OCI-LY3 (cell line): ENCODE data around the gene PRDX3.
"Not testable (repeated sequence)": the region's sequence is repeated elsewhere in the genome, so short reads cannot be mapped to it uniquely, and the experiment has no call there.

Experiments
- EZH2phosphoT487 ChIP-seq: fragments of 200-600 bp; shearing (Covaris generic); IDR thresholded peaks from 2 replicates; pipeline ENCODE4 v1.6.1; 2018; ENCODE audit warnings: antibody characterized with exemption, mixed run types, low read depth
- TF ChIP-seq, protein P1 (sequence below): fragments of 200-600, 300-600 bp; sonication (generic); IDR thresholded peaks from 2 replicates; pipeline ENCODE4 v1.5.1; 2014; ENCODE audit warnings: antibody characterized with exemption, low read length, low read depth

DNA sequence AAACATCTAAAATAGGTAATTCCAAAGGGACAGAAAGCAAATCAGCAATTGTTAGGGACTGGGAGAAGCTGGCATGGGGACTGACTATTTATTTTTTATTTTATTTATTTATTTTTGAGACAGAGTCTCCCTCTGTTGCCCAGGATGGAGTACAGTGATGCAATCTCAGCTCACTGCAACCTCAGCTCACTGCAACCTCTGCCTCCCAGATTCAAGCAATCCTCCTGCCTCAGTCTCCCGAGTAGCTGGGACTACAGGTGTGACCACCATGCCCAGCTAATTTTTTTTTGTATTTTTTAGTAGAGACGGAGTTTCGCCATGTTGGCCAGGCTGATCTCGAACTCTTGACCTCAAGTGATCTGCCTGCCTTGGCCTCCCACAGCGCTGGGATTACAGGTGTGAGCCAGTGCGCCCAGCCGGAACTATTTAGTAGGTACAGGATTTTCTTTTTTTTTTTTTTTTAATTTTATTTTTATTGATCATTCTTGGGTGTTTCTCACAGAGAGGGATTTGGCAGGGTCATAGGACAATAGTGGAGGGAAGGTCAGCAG, 2.3 kb upstream of the PRDX3 start:
- not testable (repeated sequence) for TF ChIP-seq EZH2phosphoT487
- TF ChIP-seq, protein P1, sequence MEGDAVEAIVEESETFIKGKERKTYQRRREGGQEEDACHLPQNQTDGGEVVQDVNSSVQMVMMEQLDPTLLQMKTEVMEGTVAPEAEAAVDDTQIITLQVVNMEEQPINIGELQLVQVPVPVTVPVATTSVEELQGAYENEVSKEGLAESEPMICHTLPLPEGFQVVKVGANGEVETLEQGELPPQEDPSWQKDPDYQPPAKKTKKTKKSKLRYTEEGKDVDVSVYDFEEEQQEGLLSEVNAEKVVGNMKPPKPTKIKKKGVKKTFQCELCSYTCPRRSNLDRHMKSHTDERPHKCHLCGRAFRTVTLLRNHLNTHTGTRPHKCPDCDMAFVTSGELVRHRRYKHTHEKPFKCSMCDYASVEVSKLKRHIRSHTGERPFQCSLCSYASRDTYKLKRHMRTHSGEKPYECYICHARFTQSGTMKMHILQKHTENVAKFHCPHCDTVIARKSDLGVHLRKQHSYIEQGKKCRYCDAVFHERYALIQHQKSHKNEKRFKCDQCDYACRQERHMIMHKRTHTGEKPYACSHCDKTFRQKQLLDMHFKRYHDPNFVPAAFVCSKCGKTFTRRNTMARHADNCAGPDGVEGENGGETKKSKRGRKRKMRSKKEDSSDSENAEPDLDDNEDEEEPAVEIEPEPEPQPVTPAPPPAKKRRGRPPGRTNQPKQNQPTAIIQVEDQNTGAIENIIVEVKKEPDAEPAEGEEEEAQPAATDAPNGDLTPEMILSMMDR: not testable (repeated sequence)
